Skeletal muscle satellite cell (primary cell): ENCODE results near the gene COLEC12.

ENCODE experiments used
- H3K27me3 ChIP-seq: 2 replicates; pipeline ENCODE4 v1.7.0; 2013; ENCODE audit warnings: low read length; ENCODE audit not compliant: control insufficient read depth, insufficient read depth
- H3K36me3 ChIP-seq: 2 replicates; pipeline ENCODE4 v1.7.0; 2013; ENCODE audit warnings: mild to moderate bottlenecking, control low read depth, low read length; ENCODE audit not compliant: insufficient read depth
- H3K4me1 ChIP-seq: 2 replicates; pipeline ENCODE4 v1.7.0; 2013; ENCODE audit warnings: low read length; ENCODE audit not compliant: control insufficient read depth, insufficient read depth
- H3K4me2 ChIP-seq: 2 replicates; pipeline ENCODE4 v1.7.0; 2013; ENCODE audit warnings: mild to moderate bottlenecking, low read length
- H3K4me3 ChIP-seq: 2 replicates; pipeline ENCODE4 v1.7.0; 2013; ENCODE audit warnings: low read length
- H3K9ac ChIP-seq: 2 replicates; pipeline ENCODE4 v1.7.0; 2013; ENCODE audit warnings: mild to moderate bottlenecking, low read depth, low read length, moderate library complexity
- H3K9me3 ChIP-seq: replicated peaks from 2 replicates; pipeline ENCODE4 v1.7.0; 2013; ENCODE audit warnings: mild to moderate bottlenecking, control low read depth, low read length

COLEC12 gene

DNA sequence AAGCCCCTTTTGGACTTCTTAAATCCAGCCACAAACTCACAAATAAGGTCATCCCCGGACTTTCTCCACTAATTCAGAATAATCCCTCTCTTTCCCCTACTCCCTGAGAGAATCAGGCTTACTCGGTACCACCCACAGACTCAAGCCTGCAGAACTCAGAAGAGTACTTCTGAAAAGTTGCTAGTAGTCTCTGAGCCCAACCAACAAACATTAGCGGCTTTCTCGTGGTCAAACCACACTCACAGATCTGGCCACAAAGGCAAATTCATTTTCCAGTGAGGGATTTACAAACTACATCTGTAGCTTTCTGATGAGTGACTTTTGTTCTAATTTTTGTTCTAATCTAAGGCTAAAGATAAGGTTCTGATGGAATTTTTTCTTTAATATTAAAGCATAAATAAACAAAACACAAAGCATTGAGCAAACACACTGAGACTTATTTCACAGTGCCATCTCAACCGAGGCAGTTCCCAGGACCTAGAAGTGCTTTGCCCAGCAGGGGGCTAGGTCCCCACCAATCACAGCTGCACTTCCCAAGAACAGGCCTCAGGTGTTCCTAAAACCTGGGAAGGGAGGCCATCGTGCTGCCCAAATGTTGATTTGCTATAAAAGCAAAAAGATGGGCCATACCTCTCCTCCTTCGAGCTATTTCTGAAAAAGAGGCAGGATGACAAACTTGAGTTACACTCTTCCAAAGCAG is 110.7 kb downstream of the COLEC12 start:
- H3K4me3 ChIP-seq, result no peak overlapping the region
- H3K4me2 ChIP-seq, result no peak overlapping the region
- H3K36me3 ChIP-seq, result no peaks in the 10 kb centered on the region
- H3K4me1 ChIP-seq, result no peaks in the 10 kb centered on the region
- H3K9ac ChIP-seq, result no peak overlapping the region
- H3K9me3 ChIP-seq, result no peaks in the 10 kb centered on the region
- peaks cover 52% of the 10 kb centered on the region for H3K27me3 ChIP-seq

DNA sequence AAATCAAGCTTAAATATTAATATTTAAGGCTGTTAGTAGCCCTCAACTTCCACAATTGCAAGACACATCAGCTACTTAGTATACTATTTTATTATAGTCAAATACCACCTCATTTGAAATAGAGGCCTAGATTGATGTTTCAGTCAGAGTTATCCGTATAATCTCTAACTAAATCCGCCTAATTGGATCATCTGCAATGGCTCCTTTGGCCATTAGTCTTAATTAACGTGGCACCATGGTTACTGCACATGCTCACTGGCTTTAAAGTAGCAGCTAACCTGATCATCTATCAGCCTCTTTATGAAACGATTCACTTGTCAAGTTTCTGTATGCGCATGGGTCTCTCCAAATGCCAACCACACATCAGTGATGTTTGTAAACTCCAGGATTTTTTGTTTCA is 112.3 kb downstream of the COLEC12 start:
- peaks cover 41% of the 10 kb centered on the region for H3K27me3 ChIP-seq
- H3K4me2 ChIP-seq, result no peak overlapping the region
- H3K9me3 ChIP-seq, result no peaks in the 10 kb centered on the region
- no peaks in the 10 kb centered on the region for H3K4me1 ChIP-seq
- no peak overlapping the region for H3K9ac ChIP-seq
- no peaks in the 10 kb centered on the region for H3K36me3 ChIP-seq
- no peak overlapping the region for H3K4me3 ChIP-seq

DNA sequence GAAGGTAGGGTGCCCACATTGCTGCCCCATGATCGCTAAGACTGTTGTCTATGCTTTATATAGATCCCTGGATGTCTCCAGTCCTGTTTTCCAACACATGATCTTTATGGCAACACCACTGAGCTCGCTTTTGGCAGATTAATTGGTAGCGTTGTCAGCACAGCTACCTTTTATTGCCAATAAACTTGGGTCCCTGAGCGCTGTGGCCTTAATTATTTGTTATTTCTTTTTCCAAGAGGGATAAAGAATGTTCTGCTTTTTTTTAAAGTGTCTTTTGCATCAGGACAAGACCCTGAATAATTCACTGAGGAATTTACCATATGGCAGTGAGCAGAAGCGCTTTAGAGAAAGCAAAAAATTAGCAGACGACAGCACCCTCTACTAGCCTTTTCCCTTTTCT is 113.5 kb downstream of the COLEC12 start:
- H3K9me3 ChIP-seq, result no peaks in the 10 kb centered on the region
- H3K27me3 ChIP-seq, result peaks cover 35% of the 10 kb centered on the region
- H3K4me1 ChIP-seq, result no peaks in the 10 kb centered on the region
- H3K36me3 ChIP-seq, result no peaks in the 10 kb centered on the region
- H3K9ac ChIP-seq, result no peak overlapping the region
- no peak overlapping the region for H3K4me2 ChIP-seq
- no peak overlapping the region for H3K4me3 ChIP-seq

DNA sequence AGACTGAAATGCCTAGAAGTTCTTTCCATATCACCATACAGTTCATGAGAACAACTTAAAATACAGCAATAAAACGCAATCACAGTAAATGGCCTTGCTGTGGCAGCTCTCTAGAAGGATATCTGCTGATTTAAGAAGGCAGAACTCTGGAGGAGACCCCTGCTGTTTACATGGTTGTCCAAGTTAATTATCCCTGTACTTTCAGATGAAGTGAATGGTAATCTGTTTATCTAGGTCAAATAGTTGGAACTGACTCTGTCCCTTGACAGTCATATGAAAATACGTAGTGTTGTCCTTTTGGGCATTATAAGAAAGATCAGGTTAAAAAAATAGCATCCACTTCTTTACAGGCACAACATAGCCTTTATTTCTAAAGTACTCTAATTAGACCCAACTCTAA is 115.6 kb downstream of the COLEC12 start:
- Histone ChIP-seq H3K9ac (no peak overlapping the region), H3K9me3 (no peaks in the 10 kb centered on the region), H3K4me1 (no peaks in the 10 kb centered on the region), H3K4me2 (no peak overlapping the region), H3K36me3 (no peaks in the 10 kb centered on the region), H3K27me3 (peaks cover 21% of the 10 kb centered on the region), H3K4me3 (no peak overlapping the region)

DNA sequence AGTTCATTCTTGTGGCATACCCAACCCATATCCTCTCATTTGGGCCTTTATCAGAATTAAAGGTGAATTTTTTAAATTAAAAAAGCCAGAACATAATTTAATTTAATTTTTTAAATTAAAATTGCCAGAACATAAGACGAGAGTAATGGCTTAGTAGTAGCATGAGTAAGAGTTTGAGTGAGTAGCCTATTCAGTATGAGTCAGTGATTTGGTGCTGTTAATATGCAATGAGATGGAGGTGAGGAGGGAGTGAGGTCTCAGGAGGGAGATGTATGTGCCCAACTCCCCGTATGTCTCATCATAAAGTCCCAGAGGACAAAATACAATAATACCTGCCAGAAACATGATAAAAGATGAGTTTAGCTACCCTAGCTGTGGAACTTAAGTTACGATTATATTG is 117.4 kb downstream of the COLEC12 start:
- Histone ChIP-seq H3K4me2 (no peak overlapping the region), H3K4me1 (no peaks in the 10 kb centered on the region), H3K4me3 (no peak overlapping the region), H3K9ac (no peak overlapping the region), H3K36me3 (no peaks in the 10 kb centered on the region), H3K9me3 (no peaks in the 10 kb centered on the region), H3K27me3 (peaks cover 29% of the 10 kb centered on the region)

DNA sequence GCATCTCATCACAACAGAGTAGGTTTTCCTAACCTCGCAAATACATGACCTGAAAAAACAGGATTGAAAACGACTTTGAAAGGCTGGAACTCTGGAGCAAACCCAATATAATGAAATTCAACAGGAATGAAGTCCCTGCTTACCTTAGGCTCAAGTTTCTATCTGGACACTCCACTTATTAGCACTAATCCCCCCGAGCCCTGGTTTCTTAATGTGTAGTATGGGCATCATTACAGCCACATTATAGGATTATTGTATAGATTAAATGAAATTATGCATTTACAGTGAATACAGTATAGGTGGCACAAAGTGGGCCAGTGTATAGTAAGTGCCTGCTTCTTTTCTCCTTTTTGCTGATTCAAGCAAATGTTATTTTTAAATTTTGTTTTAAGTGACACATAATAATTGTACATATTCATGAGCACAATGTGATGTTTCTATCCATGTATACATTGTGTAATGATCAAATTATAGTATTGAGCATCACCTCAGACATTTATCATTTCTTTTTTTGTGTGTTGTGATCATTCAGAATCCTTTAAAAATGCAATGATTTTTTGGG is 118.0 kb downstream of the COLEC12 start:
- no peak overlapping the region for H3K4me3 ChIP-seq
- no peak overlapping the region for H3K4me2 ChIP-seq
- no peaks in the 10 kb centered on the region for H3K9me3 ChIP-seq
- H3K9ac ChIP-seq, result no peak overlapping the region
- H3K4me1 ChIP-seq, result no peaks in the 10 kb centered on the region
- no peaks in the 10 kb centered on the region for H3K36me3 ChIP-seq
- H3K27me3 ChIP-seq, result peaks cover 32% of the 10 kb centered on the region

DNA sequence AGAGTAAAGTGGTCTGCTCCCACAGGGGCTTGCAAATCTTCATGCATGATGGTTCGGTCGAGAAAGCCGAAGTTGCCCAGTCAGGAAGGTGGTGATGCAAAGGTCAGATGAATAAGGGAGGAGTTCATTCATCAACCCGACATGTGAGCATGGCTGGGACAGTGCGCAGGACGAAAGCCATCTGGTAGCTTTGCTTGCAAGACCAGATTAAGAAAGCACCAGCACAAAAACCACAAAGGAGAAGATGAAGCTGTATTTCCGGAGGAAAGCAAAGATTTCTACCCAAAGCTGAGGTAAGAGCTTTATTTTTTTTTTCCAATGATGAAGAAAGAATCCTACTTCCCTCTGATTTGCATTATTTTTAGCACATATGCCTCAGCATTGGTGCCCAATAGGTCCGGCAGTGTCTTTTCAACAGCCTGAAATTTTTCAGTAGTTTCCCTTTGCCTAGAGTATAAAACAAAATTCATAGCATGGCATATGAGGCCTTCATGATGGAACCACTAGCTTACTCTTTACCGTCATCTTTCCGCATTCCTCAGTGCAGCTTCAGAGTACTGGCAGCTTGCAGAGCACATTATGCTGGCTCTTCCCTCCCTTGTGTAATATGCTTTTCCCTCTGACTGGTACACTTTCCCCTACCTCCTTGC is 120.7 kb downstream of the COLEC12 start:
- no peak overlapping the region for H3K4me2 ChIP-seq
- no peaks in the 10 kb centered on the region for H3K4me1 ChIP-seq
- no peaks in the 10 kb centered on the region for H3K9me3 ChIP-seq
- no peak overlapping the region for H3K9ac ChIP-seq
- H3K27me3 ChIP-seq, result peaks cover 43% of the 10 kb centered on the region
- H3K36me3 ChIP-seq, result no peaks in the 10 kb centered on the region
- no peak overlapping the region for H3K4me3 ChIP-seq

DNA sequence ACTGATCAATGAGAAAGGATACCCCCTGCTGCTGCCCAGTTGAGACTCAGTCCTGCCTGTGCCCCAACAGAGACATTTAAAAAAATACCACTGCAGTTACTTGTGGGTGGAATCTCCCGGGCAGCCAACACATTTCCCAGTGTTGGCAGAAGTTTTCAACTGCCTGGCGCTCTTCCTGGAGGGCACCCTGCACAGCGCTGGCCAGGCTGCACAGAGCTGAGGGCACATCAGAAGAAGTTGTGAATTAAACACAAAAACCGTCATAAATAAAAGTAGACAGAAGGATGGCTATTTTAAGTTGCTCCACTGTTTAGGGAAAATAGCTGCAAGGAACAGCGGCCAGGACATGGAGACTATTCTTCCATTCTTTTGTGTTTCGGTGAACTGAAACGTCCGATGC is 122.4 kb downstream of the COLEC12 start:
- Histone ChIP-seq H3K4me2 (no peak overlapping the region), H3K36me3 (no peaks in the 10 kb centered on the region), H3K4me1 (no peaks in the 10 kb centered on the region), H3K9ac (no peak overlapping the region), H3K4me3 (no peak overlapping the region), H3K9me3 (no peaks in the 10 kb centered on the region), H3K27me3 (peaks cover 43% of the 10 kb centered on the region)

DNA sequence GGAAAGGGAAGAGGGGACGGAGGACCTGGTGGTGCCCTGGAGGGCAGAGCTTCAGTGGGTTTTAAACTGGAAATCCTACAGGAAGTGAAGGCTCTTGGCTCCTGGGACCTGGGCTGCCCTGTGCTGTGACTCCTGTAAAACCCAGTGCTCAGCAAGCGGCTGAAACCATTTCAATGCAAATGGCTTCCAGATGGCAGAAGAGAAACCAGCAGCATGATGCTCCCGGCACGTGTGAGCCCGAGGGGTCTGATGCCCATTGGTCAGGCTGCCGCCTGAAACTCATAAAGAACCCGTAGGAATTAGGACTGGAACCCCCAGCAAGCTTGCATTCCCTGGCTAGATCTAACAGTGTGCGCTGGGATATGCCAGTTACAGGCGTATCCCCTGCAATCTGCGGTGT is 123.4 kb downstream of the COLEC12 start:
- Histone ChIP-seq H3K9ac (no peak overlapping the region), H3K9me3 (no peaks in the 10 kb centered on the region), H3K27me3 (peaks cover 39% of the 10 kb centered on the region), H3K4me1 (no peaks in the 10 kb centered on the region), H3K4me3 (no peak overlapping the region), H3K36me3 (no peaks in the 10 kb centered on the region), H3K4me2 (no peak overlapping the region)

DNA sequence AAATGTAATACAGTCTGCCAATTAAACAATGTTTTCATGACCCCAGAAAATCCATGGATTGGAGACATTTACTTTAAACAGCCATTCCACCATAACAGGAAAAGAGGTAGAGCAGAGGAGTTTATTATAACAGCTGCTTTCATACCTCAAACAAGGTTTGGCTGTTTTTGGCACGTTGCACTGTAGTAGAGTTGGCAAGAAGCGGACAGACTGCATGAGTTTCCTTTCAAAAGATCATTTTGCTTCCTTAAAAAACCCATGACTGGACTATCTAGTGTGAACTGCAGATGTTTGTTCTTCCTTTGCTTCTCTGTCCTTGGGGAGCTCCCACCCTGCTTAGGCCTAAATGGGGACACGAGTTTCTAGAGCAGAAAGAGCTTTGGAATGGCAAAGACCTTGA is 124.2 kb downstream of the COLEC12 start:
- Histone ChIP-seq H3K36me3 (no peaks in the 10 kb centered on the region), H3K9ac (no peak overlapping the region), H3K4me3 (no peak overlapping the region), H3K4me1 (no peaks in the 10 kb centered on the region), H3K4me2 (no peak overlapping the region), H3K9me3 (no peaks in the 10 kb centered on the region), H3K27me3 (peaks cover 43% of the 10 kb centered on the region)

DNA sequence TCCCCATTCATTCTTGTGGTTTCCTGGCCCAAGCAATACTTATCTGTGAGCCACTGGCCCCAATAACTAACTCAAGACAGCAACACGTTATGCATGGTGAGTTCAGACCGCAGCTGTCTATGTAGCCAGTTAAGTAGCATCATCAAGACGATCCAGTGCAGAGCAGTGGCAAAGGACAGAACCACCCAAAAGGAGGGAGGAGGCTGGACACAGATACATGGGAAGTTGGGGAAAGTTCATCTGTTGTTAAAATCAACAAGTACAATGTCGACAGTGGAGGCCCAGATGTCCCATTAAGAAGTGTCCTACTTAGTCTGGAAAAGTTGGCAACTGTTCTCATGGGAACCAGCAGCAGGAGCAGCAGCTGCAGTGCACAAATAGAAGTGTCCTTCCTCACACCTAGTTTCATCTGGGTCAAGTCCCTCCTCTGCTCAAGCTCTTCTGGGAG is 125.8 kb downstream of the COLEC12 start:
- no peaks in the 10 kb centered on the region for H3K9me3 ChIP-seq
- H3K4me2 ChIP-seq, result no peak overlapping the region
- H3K4me3 ChIP-seq, result no peak overlapping the region
- H3K36me3 ChIP-seq, result no peaks in the 10 kb centered on the region
- peaks cover 59% of the 10 kb centered on the region for H3K27me3 ChIP-seq
- H3K4me1 ChIP-seq, result no peaks in the 10 kb centered on the region
- no peak overlapping the region for H3K9ac ChIP-seq

DNA sequence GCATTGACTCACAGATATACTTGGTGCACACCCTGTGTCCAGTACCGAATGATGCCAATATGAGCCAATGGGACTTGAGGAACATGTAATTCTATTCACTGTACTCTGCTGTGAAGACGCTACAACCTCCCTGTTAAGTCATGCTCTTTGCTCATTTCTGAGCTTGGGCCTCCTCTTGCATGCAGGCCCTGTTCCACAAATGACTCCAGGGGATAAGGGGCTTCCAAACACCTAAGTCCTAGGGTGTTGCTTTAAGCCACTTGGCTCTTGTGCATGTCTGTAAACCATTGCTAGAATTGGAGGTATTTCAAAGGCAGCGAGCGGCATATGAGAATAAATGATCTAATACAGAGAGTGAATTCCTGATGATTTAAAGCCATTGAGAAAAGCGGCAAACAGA is 126.7 kb downstream of the COLEC12 start:
- H3K4me2 ChIP-seq, result no peak overlapping the region
- H3K9me3 ChIP-seq, result no peaks in the 10 kb centered on the region
- no peaks in the 10 kb centered on the region for H3K4me1 ChIP-seq
- H3K36me3 ChIP-seq, result no peaks in the 10 kb centered on the region
- H3K27me3 ChIP-seq, result peaks cover 60% of the 10 kb centered on the region
- H3K9ac ChIP-seq, result no peak overlapping the region
- H3K4me3 ChIP-seq, result no peak overlapping the region
